Stimulated activated CD4-positive, alpha-beta T cell treated with anti-CD3 and anti-CD28 coated beads, Interleukin-4, amount 100 ng/mL, for 24 hours (primary cell): ENCODE data around the gene NR5A1.

Experiments used
- DNase-seq: peaks from one replicate; pipeline ENCODE4 v3.0.0-alpha.2; 2020

Gene NR5A1

GRCh38 chr9:124479371-124479770 is 27.8 kb downstream of the NR5A1 start:
- DNase-seq: no peak

GRCh38 chr9:124478354-124478753 is 28.8 kb downstream of the NR5A1 start:
- no peak for DNase-seq

GRCh38 chr9:124477648-124478285 is 29.4 kb downstream of the NR5A1 start:
- DNase-seq: no peak

GRCh38 chr9:124477211-124477647 is 30.0 kb downstream of the NR5A1 start:
- no peak for DNase-seq

GRCh38 chr9:124475868-124476690 is 31.1 kb downstream of the NR5A1 start:
- DNase-seq: no peak

GRCh38 chr9:124475158-124475867 is 31.9 kb downstream of the NR5A1 start:
- no peak for DNase-seq

- DNase-seq: no peak
Measured at GRCh38 chr9:124474151-124474550, 33.0 kb downstream of the NR5A1 start.

GRCh38 chr9:124473310-124473709 is 33.9 kb downstream of the NR5A1 start:
- DNase-seq: no peak

GRCh38 chr9:124472770-124473169 is 34.4 kb downstream of the NR5A1 start:
- no peak for DNase-seq

GRCh38 chr9:124471761-124472160 is 35.4 kb downstream of the NR5A1 start:
- DNase-seq: no peak

- no peak for DNase-seq
Measured at GRCh38 chr9:124470726-124471125, 36.5 kb downstream of the NR5A1 start.

- DNase-seq: no peak
Measured at GRCh38 chr9:124470306-124470705, 36.9 kb downstream of the NR5A1 start.

GRCh38 chr9:124469011-124469832 is 38.0 kb downstream of the NR5A1 start:
- DNase-seq: no peak

- DNase-seq: no peak
Measured at GRCh38 chr9:124468061-124468740, 39.0 kb downstream of the NR5A1 start.

- no peak for DNase-seq
Measured at GRCh38 chr9:124467410-124468060, 39.7 kb downstream of the NR5A1 start.

- DNase-seq: no peak
Measured at GRCh38 chr9:124465736-124466135, 41.5 kb downstream of the NR5A1 start.

- DNase-seq: no peak
Measured at GRCh38 chr9:124462739-124463138, 44.5 kb downstream of the NR5A1 start.

GRCh38 chr9:124458441-124458840 is 48.8 kb downstream of the NR5A1 start:
- no peak for DNase-seq

- DNase-seq: no peak
Measured at GRCh38 chr9:124457887-124458431, 49.2 kb downstream of the NR5A1 start.

GRCh38 chr9:124457079-124457886 is 49.9 kb downstream of the NR5A1 start:
- no peak for DNase-seq
